Stimulated activated CD8-positive, alpha-beta memory T cell treated with anti-CD3 and anti-CD28 coated beads, Interleukin-4, amount 100 ng/mL, for 24 hours (primary cell): ENCODE results near the gene ZBTB39.
"Not testable (repeated sequence)": the region's sequence is repeated elsewhere in the genome, so short reads cannot be mapped to it uniquely, and the experiment has no call there.

Source experiments
- DNase-seq: peaks from one replicate; pipeline ENCODE4 v3.0.0-alpha.2; 2020; ENCODE audit warnings: low read depth

The ZBTB39 gene

GRCh38 chr12:56980941-56981530 lies 25.3 kb downstream of the ZBTB39 start:
- DNase-seq: no peak

- no peak for DNase-seq
Measured at GRCh38 chr12:56980268-56980667, 26.1 kb downstream of the ZBTB39 start.

GRCh38 chr12:56979628-56980027 lies 26.7 kb downstream of the ZBTB39 start:
- DNase-seq: no peak

- DNase-seq: no peak
Measured at GRCh38 chr12:56978397-56979138, 27.8 kb downstream of the ZBTB39 start.

GRCh38 chr12:56977361-56977760 lies 29.0 kb downstream of the ZBTB39 start:
- not testable (repeated sequence) for DNase-seq

GRCh38 chr12:56974224-56974623 lies 32.1 kb downstream of the ZBTB39 start:
- not testable (repeated sequence) for DNase-seq

GRCh38 chr12:56968910-56969309 lies 37.4 kb downstream of the ZBTB39 start:
- DNase-seq: not testable (repeated sequence)

- DNase-seq: not testable (repeated sequence)
Measured at GRCh38 chr12:56965997-56966642, 40.2 kb downstream of the ZBTB39 start.

- DNase-seq: not testable (repeated sequence)
Measured at GRCh38 chr12:56965124-56965523, 41.2 kb downstream of the ZBTB39 start.

GRCh38 chr12:56963557-56963956 lies 42.8 kb downstream of the ZBTB39 start:
- DNase-seq: not testable (repeated sequence)

GRCh38 chr12:56962247-56962646 lies 44.1 kb downstream of the ZBTB39 start:
- not testable (repeated sequence) for DNase-seq

- no peak for DNase-seq
Measured at GRCh38 chr12:56958422-56958821, 47.9 kb downstream of the ZBTB39 start.

GRCh38 chr12:56957229-56958052 lies 48.9 kb downstream of the ZBTB39 start, which contains the start of gene RDH16:
TSS of gene RDH16 (minus strand) at chr12:56957608. CDS start at chr12:56957462, 146 bp downstream.
- DNase-seq: no peak

GRCh38 chr12:56955631-56956256 lies 50.6 kb downstream of the ZBTB39 start:
- no peak for DNase-seq

GRCh38 chr12:56954958-56955355 lies 51.4 kb downstream of the ZBTB39 start:
- DNase-seq: no peak

GRCh38 chr12:56954057-56954957 lies 52.0 kb downstream of the ZBTB39 start:
- DNase-seq: no peak

- no peak for DNase-seq
Measured at GRCh38 chr12:56953314-56953713, 53.0 kb downstream of the ZBTB39 start.

GRCh38 chr12:56951582-56952339 lies 54.6 kb downstream of the ZBTB39 start:
- no peak for DNase-seq

GRCh38 chr12:56948881-56949280 lies 57.5 kb downstream of the ZBTB39 start:
- no peak for DNase-seq
